Naive thymus-derived CD8-positive, alpha-beta T cell (primary cell): ENCODE measurements around the gene LEAP2. TPM values are rescaled to one million over a fixed set of nuclear protein-coding genes. Genes with fewer than 3 reads are reported as not detected.

Experiments used
- ATAC-seq, 2 donors: fragments of 150-1000 bp; cut with Tn5 transposase in 1 of 2; sonication (Bioruptor Pico), chemical (Tn5 transposase) in 1 of 2; 1 replicate in 1 of 2; 2 replicates in 1 of 2; pipeline ENCODE4 v1.10.0; 2021; ENCODE audit warnings: mild to moderate bottlenecking in 2 of 2, moderate library complexity in 2 of 2
- POLR2A ChIA-PET: fragments of 350-600 bp; sonication (Branson Sonifier 250); formaldehyde crosslinking; loops from one replicate; lab custom pipeline; 2021; ENCODE audit warnings: antibody characterized with exemption; lab: Charles Lee
- DNase-seq, 10 donors: peaks; one replicate each; pipeline versions ENCODE4 v3.0.0 to v3.0.0-alpha.2; 2020 to 2022
- H3K27ac Mint-ChIP-seq, 10 donors: one replicate each; pipeline ENCODE4 v1.8.0; 2020 to 2022; ENCODE audit warnings: mild to moderate bottlenecking in 10 of 10, mixed read lengths in 10 of 10, moderate library complexity in 4 of 10, inconsistent platforms in 1 of 10
- H3K27me3 Mint-ChIP-seq, 5 donors: one replicate each; pipeline ENCODE4 v1.8.0; 2021 to 2022; ENCODE audit warnings: mixed read lengths in 5 of 5
- H3K36me3 Mint-ChIP-seq, 3 donors: one replicate each; pipeline ENCODE4 v1.8.0; 2020 to 2022; ENCODE audit warnings: mixed read lengths in 3 of 3, mild to moderate bottlenecking in 2 of 3, inconsistent platforms in 1 of 3
- H3K4me1 Mint-ChIP-seq, 4 donors: one replicate each; pipeline ENCODE4 v1.8.0; 2021 to 2022; ENCODE audit warnings: mixed read lengths in 4 of 4
- H3K4me3 Mint-ChIP-seq, 10 donors: one replicate each; pipeline ENCODE4 v1.8.0; 2020 to 2022; ENCODE audit warnings: mild to moderate bottlenecking in 10 of 10, mixed read lengths in 10 of 10, moderate library complexity in 6 of 10, inconsistent platforms in 1 of 10
- H3K9me3 Mint-ChIP-seq, 9 donors: one replicate each; pipeline ENCODE4 v1.8.0; 2020 to 2022; ENCODE audit warnings: mixed read lengths in 9 of 9, mild to moderate bottlenecking in 3 of 9, inconsistent platforms in 1 of 9, moderate library complexity in 1 of 9
- polyA plus RNA-seq, 3 donors: library from polyadenylated mRNA; unstranded; fragments of 300-500 nt; fragmentation: Illumina TruSeq; gene quantifications; one replicate each; pipeline ENCODE4 v1.2.3, GENCODE V29; 2021
- total RNA-seq, 8 experiments: library from RNA in 2 of 8; stranded (reverse) in 2 of 8; gene quantifications; one replicate each; pipeline ENCODE4 v1.2.3 and lab custom pipeline; 2021 to 2026

The LEAP2 gene
- total RNA-seq (1 to 10 TPM; 4.7 to 6.8 TPM), polyA plus RNA-seq (1 to 10 TPM in 1 of 3 donors, under 1 TPM in 2; 0.64 to 2.1 (median 0.77) TPM), total RNA-seq (lab: John Stamatoyannopoulos, UW) (0 to 3.0 (median 0.89) reads per million in 6 experiments)

- Mint-ChIP-seq H3K27ac (peak within 1 kb of the TSS in 9 of 10 donors; percentile 23 to 80 (median 46)), H3K9me3 (no peaks in the 10 kb centered on the region), H3K4me3 (no peak within 1 kb of the TSS), H3K36me3 (peaks cover 0 to 50% (median 3%) of the 10 kb centered on the region in 3 donors), H3K4me1 (peaks cover 0 to 4% (median 4%) of the 10 kb centered on the region in 4 donors), H3K27me3 (no peaks in the 10 kb centered on the region)
- DNase-seq (no peak), ATAC-seq (no peak)
- POLR2A ChIA-PET: interaction anchor here (1.6 kb wide), 1 partner anchor 10 kb away, joined by 3 read pairs; no protein-coding TSS in a partner anchor
Measured at GRCh38 chr5:132873119-132873929, at the start of gene LEAP2. LEAP2 (plus strand) TSS chr5:132873668; CDS start chr5:132873695, 27 bp downstream.

- Mint-ChIP-seq H3K4me1 (peaks cover 4 to 30% (median 18%) of the 10 kb centered on the region in 4 donors), H3K4me3 (peak overlapping the region in 8 of 10 donors; percentile 33 to 54 (median 46)), H3K27ac (peak overlapping the region in 2 of 10 donors; percentile 13 to 43), H3K9me3 (no peaks in the 10 kb centered on the region), H3K36me3 (no peaks in the 10 kb centered on the region), H3K27me3 (peaks cover 21 to 67% (median 45%) of the 10 kb centered on the region in 5 donors)
- POLR2A ChIA-PET: no interaction called here
- DNase-seq: no peak
- ATAC-seq: no peak
Measured at GRCh38 chr5:132824426-132824825, 49.0 kb upstream of the LEAP2 start.

- no peak overlapping the region for H3K27ac Mint-ChIP-seq
- H3K4me3 Mint-ChIP-seq: peak overlapping the region in 9 of 10 donors; percentile 31 to 61 (median 45)
- no peaks in the 10 kb centered on the region for H3K36me3 Mint-ChIP-seq
- ATAC-seq (peak; percentile 1 to 4), DNase-seq (no peak)
- POLR2A ChIA-PET: no interaction called here
- H3K9me3 Mint-ChIP-seq: no peaks in the 10 kb centered on the region
- H3K4me1 Mint-ChIP-seq: peaks cover 4 to 30% (median 14%) of the 10 kb centered on the region in 4 donors
- H3K27me3 Mint-ChIP-seq: peaks cover 19 to 66% (median 42%) of the 10 kb centered on the region in 5 donors
Measured at GRCh38 chr5:132825033-132825833, 48.2 kb upstream of the LEAP2 start.

GRCh38 chr5:132825834-132826391 is 47.6 kb upstream of the LEAP2 start:
- Mint-ChIP-seq H3K4me3 (peak overlapping the region in 7 of 10 donors; percentile 22 to 72 (median 36)), H3K36me3 (no peaks in the 10 kb centered on the region), H3K9me3 (no peaks in the 10 kb centered on the region), H3K27me3 (peaks cover 17 to 67% (median 39%) of the 10 kb centered on the region in 5 donors), H3K4me1 (peaks cover 3 to 27% (median 12%) of the 10 kb centered on the region in 4 donors), H3K27ac (no peak overlapping the region)
- POLR2A ChIA-PET: interaction anchor here (1.2 kb wide), 1 partner anchor 226 kb away, joined by 3 read pairs; the partner anchor contains the start of gene HSPA4
- DNase-seq (no peak), ATAC-seq (peak; percentile 27 to 41)

- H3K36me3 Mint-ChIP-seq: no peaks in the 10 kb centered on the region
- peaks cover 5 to 34% (median 15%) of the 10 kb centered on the region in 4 donors for H3K4me1 Mint-ChIP-seq
- POLR2A ChIA-PET: interaction anchor here (1.2 kb wide), 1 partner anchor 225 kb away, joined by 3 read pairs; the partner anchor contains the start of gene HSPA4
- no peak for DNase-seq
- H3K4me3 Mint-ChIP-seq: peak overlapping the region in 9 of 10 donors; percentile 19 to 72 (median 50)
- ATAC-seq: no peak
- no peaks in the 10 kb centered on the region for H3K9me3 Mint-ChIP-seq
- no peak overlapping the region for H3K27ac Mint-ChIP-seq
- H3K27me3 Mint-ChIP-seq: peaks cover 20 to 72% (median 42%) of the 10 kb centered on the region in 5 donors
Measured at GRCh38 chr5:132826424-132827082, 46.9 kb upstream of the LEAP2 start.

- no peak for ATAC-seq
- H3K4me1 Mint-ChIP-seq: peaks cover 5 to 31% (median 15%) of the 10 kb centered on the region in 4 donors
- H3K9me3 Mint-ChIP-seq: no peaks in the 10 kb centered on the region
- H3K27me3 Mint-ChIP-seq: peaks cover 24 to 73% (median 45%) of the 10 kb centered on the region in 5 donors
- no peaks in the 10 kb centered on the region for H3K36me3 Mint-ChIP-seq
- H3K4me3 Mint-ChIP-seq: peak overlapping the region in 3 of 10 donors; percentile 15 to 45 (median 40)
- no peak overlapping the region for H3K27ac Mint-ChIP-seq
- no peak for DNase-seq
- POLR2A ChIA-PET: interaction anchor here (0.8 kb wide), 1 partner anchor 14 kb away, joined by 3 read pairs; no protein-coding TSS in a partner anchor
Measured at GRCh38 chr5:132827943-132828673, 45.4 kb upstream of the LEAP2 start.

GRCh38 chr5:132828846-132829494 is 44.5 kb upstream of the LEAP2 start:
- Mint-ChIP-seq H3K27ac (peak overlapping the region in 1 of 10 donors; percentile 56), H3K27me3 (peaks cover 24 to 71% (median 40%) of the 10 kb centered on the region in 5 donors), H3K9me3 (no peaks in the 10 kb centered on the region), H3K4me3 (peak overlapping the region; percentile 63 to 89 (median 82)), H3K36me3 (no peaks in the 10 kb centered on the region), H3K4me1 (peaks cover 5 to 23% (median 15%) of the 10 kb centered on the region in 4 donors)
- POLR2A ChIA-PET: interaction anchor here (0.8 to 1.0 kb wide), 2 partner anchors 10 to 15 kb away, joined by 3 to 4 read pairs; no protein-coding TSS in a partner anchor
- ATAC-seq (no peak), DNase-seq (no peak)

- ATAC-seq: peak; percentile 90 to 92
- peaks cover 24 to 66% (median 36%) of the 10 kb centered on the region in 5 donors for H3K27me3 Mint-ChIP-seq
- peaks cover 5 to 22% (median 13%) of the 10 kb centered on the region in 4 donors for H3K4me1 Mint-ChIP-seq
- H3K36me3 Mint-ChIP-seq: no peaks in the 10 kb centered on the region
- peak; percentile 54 to 80 (median 65) for DNase-seq
- peak overlapping the region in 4 of 10 donors; percentile 43 to 73 (median 70) for H3K27ac Mint-ChIP-seq
- H3K4me3 Mint-ChIP-seq: peak overlapping the region; percentile 79 to 91 (median 87)
- H3K9me3 Mint-ChIP-seq: no peaks in the 10 kb centered on the region
- POLR2A ChIA-PET: interaction anchor here (1.0 kb wide), 1 partner anchor 10 kb away, joined by 4 read pairs; no protein-coding TSS in a partner anchor
Measured at GRCh38 chr5:132829742-132830435, 43.6 kb upstream of the LEAP2 start.

- H3K36me3 Mint-ChIP-seq: no peaks in the 10 kb centered on the region
- DNase-seq: peak in 1 of 10 donors; percentile 19
- no peaks in the 10 kb centered on the region for H3K9me3 Mint-ChIP-seq
- peaks cover 5 to 22% (median 13%) of the 10 kb centered on the region in 4 donors for H3K4me1 Mint-ChIP-seq
- H3K4me3 Mint-ChIP-seq: peak within 1 kb of the TSS; percentile 79 to 91 (median 88)
- peak within 1 kb of the TSS in 4 of 10 donors; percentile 43 to 73 (median 70) for H3K27ac Mint-ChIP-seq
- POLR2A ChIA-PET: no interaction called here
- peaks cover 24 to 64% (median 36%) of the 10 kb centered on the region in 5 donors for H3K27me3 Mint-ChIP-seq
- peak; percentile 25 to 33 for ATAC-seq
Measured at GRCh38 chr5:132830436-132831094, 42.9 kb upstream of the LEAP2 start, which contains the start of gene SHROOM1. SHROOM1 (minus strand) TSS chr5:132830647; CDS start chr5:132826140, 4,507 bp downstream.
